22Rv1 (cell line): Measurements from ENCODE around the gene AGO3.

Experiments
- H3K27ac ChIP-seq: fragments of 450-650 bp; 2 replicates; pipeline ENCODE4 v1.5.1; 2017
- ZFX ChIP-seq: fragments of 450-650 bp; IDR thresholded peaks from 2 replicates; pipeline ENCODE4 v1.6.1; 2017; ENCODE audit warnings: antibody characterized with exemption, borderline replicate concordance
- TF ChIP-seq, protein P1 (sequence below): fragments of 450-650 bp; IDR thresholded peaks from 2 replicates; pipeline ENCODE4 v1.5.1; 2017; ENCODE audit warnings: mild to moderate bottlenecking

Gene AGO3

DNA sequence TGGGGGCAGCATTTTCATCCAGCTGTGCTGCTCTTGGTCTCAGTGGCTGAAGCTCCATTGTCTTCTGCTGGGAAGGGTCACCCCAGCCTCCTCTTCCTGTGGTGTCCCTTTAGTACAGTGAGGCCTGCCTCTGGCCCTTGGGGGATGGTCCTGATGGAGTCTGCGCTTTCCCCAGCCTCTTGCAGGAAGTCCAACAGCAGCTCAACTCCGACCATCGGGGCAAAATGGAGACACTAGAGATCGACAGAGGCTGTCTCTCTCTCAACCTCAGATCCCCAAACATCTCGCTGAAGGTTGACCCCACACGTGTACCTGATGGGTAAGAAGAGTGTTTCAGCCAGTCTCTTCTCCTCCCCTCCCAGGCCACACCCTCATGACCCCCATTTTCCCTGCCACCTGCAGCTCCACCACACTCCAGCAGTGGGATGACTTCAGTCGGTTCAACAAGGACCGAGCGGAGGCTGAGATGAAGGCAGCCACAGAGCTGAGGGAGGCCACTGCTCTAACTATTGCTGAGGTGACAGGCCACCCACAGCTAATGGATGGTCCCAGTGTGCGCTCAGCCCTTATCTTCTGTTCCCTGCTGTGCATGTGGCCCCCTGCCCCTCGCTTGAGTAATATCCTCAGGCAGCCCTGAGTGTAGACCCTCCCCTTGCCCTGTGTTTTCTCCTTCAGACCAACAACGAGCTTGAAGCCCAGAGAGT, 155.8 kb downstream of the AGO3 start:
- TF ChIP-seq, protein P1, sequence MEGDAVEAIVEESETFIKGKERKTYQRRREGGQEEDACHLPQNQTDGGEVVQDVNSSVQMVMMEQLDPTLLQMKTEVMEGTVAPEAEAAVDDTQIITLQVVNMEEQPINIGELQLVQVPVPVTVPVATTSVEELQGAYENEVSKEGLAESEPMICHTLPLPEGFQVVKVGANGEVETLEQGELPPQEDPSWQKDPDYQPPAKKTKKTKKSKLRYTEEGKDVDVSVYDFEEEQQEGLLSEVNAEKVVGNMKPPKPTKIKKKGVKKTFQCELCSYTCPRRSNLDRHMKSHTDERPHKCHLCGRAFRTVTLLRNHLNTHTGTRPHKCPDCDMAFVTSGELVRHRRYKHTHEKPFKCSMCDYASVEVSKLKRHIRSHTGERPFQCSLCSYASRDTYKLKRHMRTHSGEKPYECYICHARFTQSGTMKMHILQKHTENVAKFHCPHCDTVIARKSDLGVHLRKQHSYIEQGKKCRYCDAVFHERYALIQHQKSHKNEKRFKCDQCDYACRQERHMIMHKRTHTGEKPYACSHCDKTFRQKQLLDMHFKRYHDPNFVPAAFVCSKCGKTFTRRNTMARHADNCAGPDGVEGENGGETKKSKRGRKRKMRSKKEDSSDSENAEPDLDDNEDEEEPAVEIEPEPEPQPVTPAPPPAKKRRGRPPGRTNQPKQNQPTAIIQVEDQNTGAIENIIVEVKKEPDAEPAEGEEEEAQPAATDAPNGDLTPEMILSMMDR: no peak
- no peak for TF ChIP-seq ZFX

DNA sequence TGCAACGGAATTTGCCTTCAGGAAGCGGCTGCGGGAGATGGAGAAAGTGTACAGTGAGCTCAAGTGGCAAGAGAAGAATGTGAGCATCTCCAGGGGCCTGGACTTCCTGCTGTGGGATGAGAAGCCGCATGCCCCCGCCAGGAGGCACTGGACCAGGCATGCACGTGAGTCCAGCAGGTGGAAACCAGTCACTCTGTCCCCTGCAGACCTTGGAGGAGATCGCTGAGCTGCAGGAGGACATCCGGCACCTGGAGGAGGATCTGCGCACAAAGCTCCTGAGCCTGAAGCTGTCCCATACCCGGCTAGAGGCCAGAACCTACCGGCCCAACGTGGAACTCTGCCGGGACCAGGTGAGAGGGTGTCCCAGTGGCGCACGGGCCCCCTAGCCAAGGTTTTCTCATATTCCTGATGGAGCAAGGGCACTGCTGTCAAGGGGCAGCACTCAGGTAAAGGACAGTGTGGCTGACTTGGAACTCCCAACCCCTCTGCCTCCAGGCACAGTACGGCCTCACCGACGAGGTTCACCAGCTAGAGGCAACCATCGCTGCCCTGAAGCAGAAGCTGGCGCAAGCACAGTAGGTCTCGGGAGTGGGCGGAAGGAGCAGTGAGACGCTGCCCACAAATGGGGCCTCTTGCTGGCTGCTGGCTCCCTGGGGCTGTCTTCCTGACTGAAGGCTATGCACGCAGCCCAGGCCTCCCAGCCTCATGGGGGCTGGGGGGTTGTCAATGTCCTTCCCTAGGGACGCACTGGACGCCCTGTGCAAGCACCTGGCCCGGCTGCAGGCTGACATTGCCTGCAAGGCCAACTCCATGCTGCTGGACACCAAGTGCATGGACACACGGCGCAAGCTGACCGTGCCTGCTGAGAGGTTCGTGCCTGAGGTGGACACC, 156.6 kb downstream of the AGO3 start:
- H3K27ac ChIP-seq: no peak overlapping the region
- TF ChIP-seq, protein P1: no peak
- no peak for TF ChIP-seq ZFX

More for the DNA sequence above, 155.8 kb downstream of the AGO3 start:
- no peak overlapping the region for H3K27ac ChIP-seq

DNA sequence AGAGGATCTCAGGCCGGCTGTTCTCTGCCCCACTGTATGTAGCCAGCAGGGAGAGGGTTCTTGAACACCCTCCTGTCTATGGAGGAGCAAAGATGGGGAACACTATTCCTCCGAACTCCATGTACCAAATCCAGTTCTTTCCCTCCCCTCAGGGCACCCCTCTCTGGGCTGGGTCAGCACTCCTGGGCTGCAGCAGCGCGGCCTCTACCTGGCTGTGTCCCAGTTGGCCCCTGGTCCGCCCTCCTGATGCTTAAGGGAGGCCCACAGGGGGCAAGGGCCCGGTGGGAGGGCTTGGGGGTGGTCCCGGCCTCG, 157.3 kb downstream of the AGO3 start:
- H3K27ac ChIP-seq: peak overlapping the region; percentile 70
- TF ChIP-seq, protein P1: no peak
- no peak for TF ChIP-seq ZFX

DNA sequence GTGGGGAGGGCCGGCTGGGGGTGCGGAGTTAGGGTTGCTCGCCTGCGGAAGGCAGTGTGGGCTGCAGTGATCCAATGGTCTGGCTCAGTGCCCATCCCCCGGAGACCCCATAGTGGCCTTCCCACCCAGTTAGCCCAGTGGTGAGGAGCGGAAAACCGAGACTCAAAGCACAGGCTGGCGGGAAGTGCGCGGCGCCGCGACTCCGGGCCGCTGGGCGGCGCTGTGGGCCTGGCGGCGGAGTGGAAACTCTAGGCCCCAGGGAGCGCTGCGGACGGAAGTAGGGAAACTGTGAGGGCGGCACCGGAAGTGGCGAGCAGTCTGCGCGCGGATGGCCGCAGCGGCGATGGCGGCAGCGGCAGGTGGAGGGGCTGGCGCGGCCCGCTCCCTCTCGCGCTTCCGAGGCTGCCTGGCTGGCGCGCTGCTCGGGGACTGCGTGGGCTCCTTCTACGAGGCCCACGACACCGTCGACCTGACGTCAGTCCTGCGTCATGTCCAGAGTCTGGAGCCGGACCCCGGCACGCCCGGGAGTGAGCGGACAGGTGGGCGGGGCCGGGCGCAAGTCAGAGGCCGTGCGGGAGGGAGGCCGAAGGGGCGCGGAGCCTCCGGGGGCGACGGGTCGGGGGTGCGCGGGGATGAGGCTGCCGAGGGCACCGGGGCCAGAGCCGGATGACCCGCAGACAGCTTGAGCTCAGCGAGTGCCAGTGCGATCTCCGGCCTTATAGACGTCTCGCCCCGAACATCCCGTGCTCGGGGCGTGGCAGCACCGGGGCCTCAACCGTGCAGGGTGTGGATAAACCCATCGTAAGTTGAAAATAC, 157.9 kb downstream of the AGO3 start, which contains the start of gene ADPRS:
TSS of gene ADPRS (plus strand) at position 316 of the 816 bp plus-strand sequence. CDS start at position 329, 13 bp downstream.
- H3K27ac ChIP-seq: peak within 1 kb of the TSS; percentile 70
- TF ChIP-seq, protein P1: peak; percentile 99
- no peak for TF ChIP-seq ZFX

DNA sequence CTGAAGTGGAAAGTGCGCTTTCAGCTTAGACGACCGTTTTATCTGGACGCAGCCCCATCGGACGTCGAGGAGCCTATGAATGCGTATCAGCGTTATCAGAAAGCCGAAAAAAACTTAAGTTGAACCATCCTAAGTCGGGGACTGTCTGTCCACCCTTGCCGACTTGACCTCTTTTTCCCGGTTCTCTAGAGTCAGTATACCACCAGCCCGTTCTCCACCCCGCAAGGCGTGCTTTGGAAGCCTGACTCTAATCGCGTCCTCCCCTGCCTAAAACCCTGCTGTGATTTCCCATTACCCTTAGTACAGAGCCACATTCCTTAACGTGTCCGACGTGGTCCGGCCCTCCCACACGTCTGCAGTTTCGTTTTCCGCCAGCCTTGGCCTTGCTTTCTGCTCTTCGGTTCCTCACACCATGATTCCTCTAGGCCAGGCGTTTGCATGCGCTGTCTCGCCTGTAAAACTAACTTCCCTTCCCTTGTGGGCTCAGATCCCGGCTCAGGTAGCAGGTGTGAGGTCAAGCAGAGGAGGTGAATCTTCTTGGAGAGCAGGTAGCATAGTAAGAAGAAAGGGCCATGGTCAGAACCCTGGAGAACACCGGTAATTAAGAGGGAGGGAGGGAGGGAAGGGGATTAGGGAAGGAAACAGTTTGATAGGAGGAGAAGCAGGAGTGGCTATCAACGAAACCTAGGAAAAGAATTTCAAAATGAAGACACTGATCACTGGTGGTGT, 158.7 kb downstream of the AGO3 start:
- peak overlapping the region; percentile 70 for H3K27ac ChIP-seq

DNA sequence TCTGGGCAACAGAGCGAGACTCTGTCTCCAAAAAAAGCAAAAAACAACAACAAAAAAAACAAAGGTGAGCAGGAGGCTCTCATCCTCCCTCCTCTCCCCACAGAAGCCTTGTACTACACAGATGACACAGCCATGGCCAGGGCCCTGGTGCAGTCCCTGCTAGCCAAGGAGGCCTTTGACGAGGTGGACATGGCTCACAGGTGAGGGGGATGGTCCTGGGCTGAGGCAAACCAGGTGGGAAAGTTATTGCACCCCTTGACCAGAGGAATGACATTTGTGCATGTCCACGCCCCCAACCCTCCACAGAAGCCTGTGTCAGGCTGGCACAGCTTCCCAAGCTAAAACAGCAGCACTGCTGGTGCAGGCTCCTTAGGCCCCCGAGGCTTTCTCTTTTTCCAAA, 160.2 kb downstream of the AGO3 start:
- H3K27ac ChIP-seq: no peak overlapping the region

More for the DNA sequence above, 158.7 kb downstream of the AGO3 start:
- TF ChIP-seq, protein P1: no peak
- no peak for TF ChIP-seq ZFX

More for the DNA sequence above, 160.2 kb downstream of the AGO3 start:
- TF ChIP-seq, protein P1: no peak
- TF ChIP-seq ZFX: no peak
